Fibroblast of lung (primary cell): ENCODE measurements around the gene ESM1. TPM values are rescaled to one million over a fixed set of nuclear protein-coding genes. Genes with fewer than 3 reads are reported as not detected.
"Not testable (repeated sequence)": the region's sequence is repeated elsewhere in the genome, so short reads cannot be mapped to it uniquely, and the experiment has no call there.

Experiments used
- DNase-seq, 2 donors: peaks; one replicate each; pipeline versions ENCODE4 v3.0.0 to v3.0.0-alpha.2; 2010; ENCODE audit warnings: low read depth in 2 of 2
- H2AFZ ChIP-seq: 2 replicates; pipeline ENCODE4 v1.5.1; 2012; ENCODE audit warnings: low read length, control low read depth, inconsistent platforms
- H3K27ac ChIP-seq: 2 replicates; pipeline ENCODE4 v1.5.1; 2011; ENCODE audit warnings: low read length, control low read depth; ENCODE audit not compliant: insufficient read depth
- H3K27me3 ChIP-seq: 2 replicates; pipeline ENCODE4 v1.5.1; 2011; ENCODE audit warnings: mild to moderate bottlenecking, low read length; ENCODE audit not compliant: control insufficient read depth, insufficient read depth
- H3K36me3 ChIP-seq: 2 replicates; pipeline ENCODE4 v1.5.1; 2011; ENCODE audit warnings: low read length; ENCODE audit not compliant: control insufficient read depth, insufficient read depth
- H3K4me1 ChIP-seq: 2 replicates; pipeline ENCODE4 v1.5.1; 2011; ENCODE audit warnings: low read length; ENCODE audit not compliant: control insufficient read depth, insufficient read depth; ENCODE audit errors: extremely low read depth
- H3K4me2 ChIP-seq: 2 replicates; pipeline ENCODE4 v1.5.1; 2011; ENCODE audit warnings: low read length, control low read depth; ENCODE audit not compliant: insufficient read depth; ENCODE audit errors: extremely low read depth
- H3K4me3 ChIP-seq, 4 experiments: fragments of 200-600 bp in 1 of 4; sonication (generic) in 1 of 4; replicated peaks in 1 of 4; 2 replicates each; pipeline ENCODE4 v1.5.1; 2011 to 2016; ENCODE audit warnings: low read length in 4 of 4, low read depth in 3 of 4, mild to moderate bottlenecking in 3 of 4, control low read depth in 2 of 4, inconsistent platforms in 1 of 4, mixed read lengths in 1 of 4; ENCODE audit not compliant: insufficient read depth in 1 of 4; ENCODE audit errors: control extremely low read depth in 1 of 4
- H3K79me2 ChIP-seq: 2 replicates; pipeline ENCODE4 v1.5.1; 2012; ENCODE audit warnings: mild to moderate bottlenecking, low read length, inconsistent platforms; ENCODE audit not compliant: control insufficient read depth, insufficient read depth
- H3K9ac ChIP-seq: 2 replicates; pipeline ENCODE4 v1.5.1; 2011; ENCODE audit warnings: mild to moderate bottlenecking, low read length, control low read depth; ENCODE audit not compliant: insufficient read depth
- H3K9me3 ChIP-seq: 2 replicates; pipeline ENCODE4 v1.5.1; 2012; ENCODE audit warnings: low read depth, low read length; ENCODE audit not compliant: control insufficient read depth, insufficient read depth
- H4K20me1 ChIP-seq: 2 replicates; pipeline ENCODE4 v1.5.1; 2011; ENCODE audit warnings: low read length; ENCODE audit not compliant: control insufficient read depth, insufficient read depth; ENCODE audit errors: extremely low read depth
- EZH2 ChIP-seq: IDR thresholded peaks from 2 replicates; pipeline ENCODE4 v1.5.1; 2012; ENCODE audit warnings: low read length, control low read depth, mild to moderate bottlenecking; ENCODE audit errors: missing control alignments
- polyA plus RNA-seq, 2 donors: library from polyadenylated mRNA; depleted of rRNA in 1 of 2; stranded (reverse) in 1 of 2; unstranded in 1 of 2; fragments of >200 nt; gene quantifications; 2 replicates each; pipeline ENCODE4 v1.2.1, GENCODE V29; 2011 to 2012; ENCODE audit warnings: missing spikeins in 1 of 2
- total RNA-seq: library from RNA; depleted of rRNA; stranded (reverse); fragments of >200 nt; gene quantifications from 2 replicates; pipeline ENCODE4 v1.2.1, GENCODE V29; 2014
- TF ChIP-seq, protein P1 (sequence below), 2 donors: IDR thresholded peaks in 1 of 2; conservative IDR thresholded peaks in 1 of 2; 1 replicate in 1 of 2; 2 replicates in 1 of 2; pipeline ENCODE4 v1.5.1; 2011 to 2012; ENCODE audit warnings: low read length in 2 of 2, control low read depth in 1 of 2, inconsistent platforms in 1 of 2, low read depth in 1 of 2, mild to moderate bottlenecking in 1 of 2

Gene ESM1
- total and polyA plus RNA-seq, 2 donors (not counting 1 experiment from before 2014, with no cell fraction given) = 0.50 to 1.5 TPM

DNA sequence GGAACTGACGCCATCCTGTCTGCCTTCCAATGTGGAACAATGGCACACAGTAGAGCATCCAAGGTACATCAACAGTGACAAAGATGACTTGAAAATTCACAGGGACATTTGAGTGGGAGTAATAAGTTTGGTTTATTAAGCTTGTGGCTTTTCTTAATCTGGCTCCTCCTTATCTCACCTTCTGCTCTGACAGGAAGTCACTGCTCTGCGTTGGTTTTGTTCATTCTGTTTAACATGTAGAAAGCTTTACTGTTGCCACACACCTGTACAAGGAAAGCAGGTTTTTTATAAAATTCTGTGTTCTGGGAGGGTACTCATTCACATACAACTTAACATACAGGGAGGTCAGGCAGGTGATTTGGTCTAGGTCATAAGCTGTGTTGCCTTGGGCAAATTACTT lies 37.1 kb upstream of the ESM1 start:
- Histone ChIP-seq H3K36me3 (no peaks in the 10 kb centered on the region), H4K20me1 (no peaks in the 10 kb centered on the region), H3K27me3 (no peaks in the 10 kb centered on the region), H3K9me3 (no peaks in the 10 kb centered on the region), H3K4me1 (no peaks in the 10 kb centered on the region), H3K4me3 (no peak overlapping the region), H3K79me2 (no peaks in the 10 kb centered on the region), H3K27ac (no peak overlapping the region), H3K4me2 (no peak overlapping the region), H3K9ac (no peak overlapping the region), H2AFZ (no peak overlapping the region)
- DNase-seq = no peak
- TF ChIP-seq EZH2 = no peak
- TF ChIP-seq, protein P1, sequence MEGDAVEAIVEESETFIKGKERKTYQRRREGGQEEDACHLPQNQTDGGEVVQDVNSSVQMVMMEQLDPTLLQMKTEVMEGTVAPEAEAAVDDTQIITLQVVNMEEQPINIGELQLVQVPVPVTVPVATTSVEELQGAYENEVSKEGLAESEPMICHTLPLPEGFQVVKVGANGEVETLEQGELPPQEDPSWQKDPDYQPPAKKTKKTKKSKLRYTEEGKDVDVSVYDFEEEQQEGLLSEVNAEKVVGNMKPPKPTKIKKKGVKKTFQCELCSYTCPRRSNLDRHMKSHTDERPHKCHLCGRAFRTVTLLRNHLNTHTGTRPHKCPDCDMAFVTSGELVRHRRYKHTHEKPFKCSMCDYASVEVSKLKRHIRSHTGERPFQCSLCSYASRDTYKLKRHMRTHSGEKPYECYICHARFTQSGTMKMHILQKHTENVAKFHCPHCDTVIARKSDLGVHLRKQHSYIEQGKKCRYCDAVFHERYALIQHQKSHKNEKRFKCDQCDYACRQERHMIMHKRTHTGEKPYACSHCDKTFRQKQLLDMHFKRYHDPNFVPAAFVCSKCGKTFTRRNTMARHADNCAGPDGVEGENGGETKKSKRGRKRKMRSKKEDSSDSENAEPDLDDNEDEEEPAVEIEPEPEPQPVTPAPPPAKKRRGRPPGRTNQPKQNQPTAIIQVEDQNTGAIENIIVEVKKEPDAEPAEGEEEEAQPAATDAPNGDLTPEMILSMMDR (conservative IDR thresholded peaks at IDR 0.05 in 1 of 2, IDR thresholded peaks at IDR 0.05 in 1 of 2; ENCODE audit: low read depth in 1 of 2, low read length in 2 of 2) = no peak

DNA sequence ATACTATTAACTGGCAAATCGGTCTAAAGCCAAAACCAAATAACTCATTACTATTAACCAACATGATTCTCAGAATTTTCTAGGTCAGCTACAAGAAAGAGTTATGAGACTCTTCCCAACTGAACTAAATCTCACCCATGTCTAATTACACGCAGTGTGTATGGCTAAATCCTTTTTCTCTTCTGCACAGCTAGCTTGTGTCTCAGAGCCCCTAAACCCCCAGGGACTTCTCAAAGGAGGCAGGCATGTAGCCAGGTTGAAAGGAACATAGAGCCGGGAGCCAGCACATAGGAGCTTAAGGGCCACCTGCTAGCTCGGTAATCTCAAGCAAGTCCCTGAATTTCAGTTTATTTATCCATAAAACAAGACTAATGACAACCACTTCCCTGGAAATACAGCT lies 36.4 kb upstream of the ESM1 start:
- Histone ChIP-seq H3K4me1 (no peaks in the 10 kb centered on the region), H3K36me3 (no peaks in the 10 kb centered on the region), H3K9me3 (no peaks in the 10 kb centered on the region), H2AFZ (no peak overlapping the region), H3K9ac (no peak overlapping the region), H4K20me1 (no peaks in the 10 kb centered on the region), H3K4me2 (no peak overlapping the region), H3K27ac (no peak overlapping the region), H3K79me2 (no peaks in the 10 kb centered on the region), H3K27me3 (no peaks in the 10 kb centered on the region), H3K4me3 (no peak overlapping the region)
- no peak for DNase-seq
- TF ChIP-seq, protein P1 (conservative IDR thresholded peaks at IDR 0.05 in 1 of 2, IDR thresholded peaks at IDR 0.05 in 1 of 2; ENCODE audit: low read depth in 1 of 2, low read length in 2 of 2) = no peak
- no peak for TF ChIP-seq EZH2

DNA sequence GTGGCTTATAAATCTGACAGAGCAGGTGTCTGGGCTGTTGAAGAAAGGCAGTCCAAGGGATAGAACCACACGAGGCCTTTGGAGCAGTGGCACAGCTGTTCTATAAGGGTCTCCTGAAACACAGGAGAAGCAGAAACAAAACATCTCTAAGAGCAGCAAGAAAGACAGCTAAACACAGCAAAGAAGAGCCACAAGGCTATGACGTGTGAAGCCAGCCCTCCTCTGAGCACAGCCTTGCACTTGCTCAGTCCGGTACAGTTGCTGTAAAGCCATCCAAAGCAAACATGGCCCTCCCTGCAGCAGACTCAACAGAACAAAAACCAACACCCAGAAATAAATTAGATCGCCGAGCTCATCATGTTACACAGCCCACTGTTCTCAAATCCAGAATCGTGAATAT lies 36.0 kb upstream of the ESM1 start:
- Histone ChIP-seq H3K9ac (no peak overlapping the region), H4K20me1 (no peaks in the 10 kb centered on the region), H3K4me2 (no peak overlapping the region), H3K27me3 (no peaks in the 10 kb centered on the region), H3K36me3 (no peaks in the 10 kb centered on the region), H2AFZ (no peak overlapping the region), H3K4me1 (no peaks in the 10 kb centered on the region), H3K4me3 (no peak overlapping the region), H3K79me2 (no peaks in the 10 kb centered on the region), H3K27ac (no peak overlapping the region), H3K9me3 (no peaks in the 10 kb centered on the region)
- no peak for DNase-seq
- TF ChIP-seq, protein P1 (conservative IDR thresholded peaks at IDR 0.05 in 1 of 2, IDR thresholded peaks at IDR 0.05 in 1 of 2; ENCODE audit: low read depth in 1 of 2, low read length in 2 of 2) = no peak
- no peak for TF ChIP-seq EZH2

DNA sequence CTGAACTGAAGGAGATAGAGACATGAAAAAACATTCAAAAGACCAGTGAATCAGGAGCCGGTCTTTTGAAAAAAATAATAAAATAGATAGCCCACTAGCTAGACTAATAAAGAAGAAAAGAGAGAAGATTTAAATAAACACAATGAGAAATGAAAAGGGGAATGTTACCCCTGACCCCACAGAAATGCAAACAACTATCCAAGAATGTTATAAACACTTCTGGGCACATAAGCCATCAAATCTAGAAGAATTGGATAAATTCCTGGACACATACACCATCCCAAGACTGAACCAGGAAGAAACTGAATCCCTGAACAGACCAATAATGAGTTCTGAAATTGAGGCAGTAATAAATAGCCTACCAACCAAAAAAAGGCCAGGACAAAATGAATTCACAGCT lies 24.8 kb upstream of the ESM1 start:
- not testable (repeated sequence) for DNase-seq

More for the DNA sequence above, 24.8 kb upstream of the ESM1 start:
- H3K4me1 ChIP-seq, H3K36me3 ChIP-seq, H3K9me3 ChIP-seq, H3K27me3 ChIP-seq, H3K4me2 ChIP-seq, H3K27ac ChIP-seq, H3K79me2 ChIP-seq, H2AFZ ChIP-seq, H3K4me3 ChIP-seq, H4K20me1 ChIP-seq, H3K9ac ChIP-seq: not testable (repeated sequence)
